A549 treated with AZD9567 at 1 μM for 4 hours (cell line): ENCODE results near the gene ZNHIT2. TPM values are rescaled to one million over a fixed set of nuclear protein-coding genes. Genes with fewer than 3 reads are reported as not detected.

Experiments used
- total RNA-seq: library from RNA; stranded (reverse); fragments of 200-300 nt; extraction: Qiagen RNA extraction; gene quantifications from 5 replicates; pipeline ENCODE4 v1.2.3, GENCODE V29; 2022; ENCODE audit not compliant: insufficient read depth

The ZNHIT2 gene
- total RNA-seq: 18.0 to 24.2 TPM (median 22.8 TPM) in 5 replicates

GRCh38 chr11:65117206-65118096 lies at the start of gene ZNHIT2:
ZNHIT2 (minus strand) TSS chr11:65117701; CDS start chr11:65117653, 48 bp downstream.

GRCh38 chr11:65134240-65134951 lies 16.9 kb upstream of the ZNHIT2 start, which contains the start of gene SYVN1:
SYVN1 (minus strand) TSS chr11:65134519; CDS start chr11:65133601, 918 bp downstream.

GRCh38 chr11:65121865-65122696 lies 4.6 kb upstream of the ZNHIT2 start, which contains the start of the genes FAU and MRPL49:
FAU (minus strand) TSS chr11:65122134; CDS start chr11:65121813, 321 bp downstream.
MRPL49 (plus strand) TSS chr11:65122321; CDS start chr11:65122347, 26 bp downstream.

GRCh38 chr11:65111744-65112545 lies 5.6 kb downstream of the ZNHIT2 start, which contains the start of gene TM7SF2:
TM7SF2 (plus strand) TSS chr11:65111872; CDS start chr11:65112016, 144 bp downstream.

GRCh38 chr11:65095974-65096806 lies 21.3 kb downstream of the ZNHIT2 start, which contains the start of gene VPS51:
VPS51 (plus strand) TSS chr11:65096214; CDS start chr11:65096251, 37 bp downstream.

GRCh38 chr11:65083834-65084597 lies 33.5 kb downstream of the ZNHIT2 start, which contains the start of the genes CDCA5 and ZFPL1:
CDCA5 (minus strand) TSS chr11:65084040; CDS start chr11:65083978, 62 bp downstream.
ZFPL1 (plus strand) TSS chr11:65084222; CDS start chr11:65084699, 477 bp downstream.

Other genes with a start within 250 kb of the ZNHIT2 start
- gene EHD1, start 239.1 kb downstream of the ZNHIT2 start, total RNA-seq: 91.2 to 130 TPM (median 114 TPM) in 5 replicates
- gene ATG2A, start 200.5 kb downstream of the ZNHIT2 start, total RNA-seq: 8.4 to 25.0 TPM (median 22.0 TPM) in 5 replicates
- gene PPP2R5B, start 193.0 kb downstream of the ZNHIT2 start, total RNA-seq: 3.9 to 9.0 TPM (median 4.9 TPM) in 5 replicates
- not detected in 5 replicates for gene GPHA2, start 181.8 kb downstream of the ZNHIT2 start, total RNA-seq
- gene MAJIN, start 145.6 kb downstream of the ZNHIT2 start, total RNA-seq: not detected in 5 replicates
- gene BATF2, start 120.7 kb downstream of the ZNHIT2 start, total RNA-seq: 0.32 to 0.72 TPM (median 0.56 TPM) in 4 of 5 replicates, not detected in the other
- 178 to 191 TPM (median 184 TPM) in 5 replicates for gene ARL2, start 103.5 kb downstream of the ZNHIT2 start, total RNA-seq
- 21.5 to 38.9 TPM (median 23.0 TPM) in 5 replicates for gene SNX15, start 90.3 kb downstream of the ZNHIT2 start, total RNA-seq
- 28.1 to 60.9 TPM (median 56.5 TPM) in 5 replicates for gene SAC3D1, start 76.5 kb downstream of the ZNHIT2 start, total RNA-seq
- 0.10 to 0.11 TPM (median 0.10 TPM) in 3 of 5 replicates, not detected in the others for gene NAALADL1, start 59.1 kb downstream of the ZNHIT2 start, total RNA-seq
- gene CDCA5, start 33.7 kb downstream of the ZNHIT2 start, total RNA-seq: 53.7 to 73.8 TPM (median 71.6 TPM) in 5 replicates
- 36.2 to 60.8 TPM (median 37.2 TPM) in 5 replicates for gene ZFPL1, start 33.5 kb downstream of the ZNHIT2 start, total RNA-seq
- gene VPS51, start 21.5 kb downstream of the ZNHIT2 start, total RNA-seq: 53.4 to 56.1 TPM (median 54.3 TPM) in 5 replicates
- 5.2 to 8.9 TPM (median 7.1 TPM) in 5 replicates for gene TM7SF2, start 5.8 kb downstream of the ZNHIT2 start, total RNA-seq
- 717 to 1,025 TPM (median 998 TPM) in 5 replicates for gene FAU, start 4.4 kb upstream of the ZNHIT2 start, total RNA-seq
- gene MRPL49, start 4.6 kb upstream of the ZNHIT2 start, total RNA-seq: 63.0 to 75.1 TPM (median 69.6 TPM) in 5 replicates
- gene SYVN1, start 16.8 kb upstream of the ZNHIT2 start, total RNA-seq: 32.1 to 46.1 TPM (median 43.1 TPM) in 5 replicates
- not detected in 5 replicates for gene SPDYC, start 52.5 kb upstream of the ZNHIT2 start, total RNA-seq
- 99.3 to 109 TPM (median 108 TPM) in 5 replicates for gene CAPN1, start 64.2 kb upstream of the ZNHIT2 start, total RNA-seq
- gene POLA2, start 144.3 kb upstream of the ZNHIT2 start, total RNA-seq: 10.7 to 16.6 TPM (median 12.9 TPM) in 5 replicates
- gene CDC42EP2, start 197.2 kb upstream of the ZNHIT2 start, total RNA-seq: 15.9 to 20.4 TPM (median 17.2 TPM) in 5 replicates
- 39.2 to 41.2 TPM (median 40.8 TPM) in 5 replicates for gene DPF2, start 216.2 kb upstream of the ZNHIT2 start, total RNA-seq
- 1.3 TPM in 5 replicates for gene TIGD3, start 237.1 kb upstream of the ZNHIT2 start, total RNA-seq